ENCODE data around the gene NTSR2.

- TF ChIP-seq EZH2 (IDR thresholded peaks at IDR 0.05; ENCODE audit: low read depth, low read length, severe bottlenecking) (no peak), CTCF (IDR thresholded peaks at IDR 0.05; ENCODE audit: control extremely low read depth in 1 of 3, insufficient read depth in 1 of 3, low read depth in 1 of 3, low read length in 3 of 3) (no peak), JUN (IDR thresholded peaks at IDR 0.05; ENCODE audit: low read depth, low read length) (no peak), CEBPB (IDR thresholded peaks at IDR 0.05; ENCODE audit: low read depth, low read length) (no peak), POLR2A (IDR thresholded peaks at IDR 0.05; ENCODE audit: control extremely low read depth in 1 of 2, low read depth in 2 of 2, low read length in 2 of 2) (no peak), MAX (IDR thresholded peaks at IDR 0.05) (no peak), USF2 (IDR thresholded peaks at IDR 0.05; ENCODE audit: low read length) (no peak), RAD21 (IDR thresholded peaks at IDR 0.05 in 1 of 2, conservative IDR thresholded peaks at IDR 0.05 in 1 of 2; ENCODE audit: low read depth in 2 of 2, low read length in 2 of 2) (no peak), POLR2AphosphoS5 (IDR thresholded peaks at IDR 0.05; ENCODE audit: low read depth, low read length) (no peak), SIN3A (conservative IDR thresholded peaks at IDR 0.05 in 1 of 2, IDR thresholded peaks at IDR 0.05 in 1 of 2; ENCODE audit: low read depth in 1 of 2, low read length in 2 of 2) (no peak), SAP30 (IDR thresholded peaks at IDR 0.05; ENCODE audit: insufficient read depth, insufficient replicate concordance, low read length) (no peak), YY1 (IDR thresholded peaks at IDR 0.05; ENCODE audit: low read depth, low read length) (no peak)
These were observed 5.0 kb upstream of the NTSR2 start for GRCh38 chr2:11674983-11675382.
